Measurements from ENCODE around the gene CCND2. TPM values are rescaled to one million over a fixed set of nuclear protein-coding genes. Genes with fewer than 3 reads are reported as not detected.

CCND2 gene
- total and polyA plus RNA-seq, 2 experiments from 2014 or later = 75.6 to 224 TPM

DNA sequence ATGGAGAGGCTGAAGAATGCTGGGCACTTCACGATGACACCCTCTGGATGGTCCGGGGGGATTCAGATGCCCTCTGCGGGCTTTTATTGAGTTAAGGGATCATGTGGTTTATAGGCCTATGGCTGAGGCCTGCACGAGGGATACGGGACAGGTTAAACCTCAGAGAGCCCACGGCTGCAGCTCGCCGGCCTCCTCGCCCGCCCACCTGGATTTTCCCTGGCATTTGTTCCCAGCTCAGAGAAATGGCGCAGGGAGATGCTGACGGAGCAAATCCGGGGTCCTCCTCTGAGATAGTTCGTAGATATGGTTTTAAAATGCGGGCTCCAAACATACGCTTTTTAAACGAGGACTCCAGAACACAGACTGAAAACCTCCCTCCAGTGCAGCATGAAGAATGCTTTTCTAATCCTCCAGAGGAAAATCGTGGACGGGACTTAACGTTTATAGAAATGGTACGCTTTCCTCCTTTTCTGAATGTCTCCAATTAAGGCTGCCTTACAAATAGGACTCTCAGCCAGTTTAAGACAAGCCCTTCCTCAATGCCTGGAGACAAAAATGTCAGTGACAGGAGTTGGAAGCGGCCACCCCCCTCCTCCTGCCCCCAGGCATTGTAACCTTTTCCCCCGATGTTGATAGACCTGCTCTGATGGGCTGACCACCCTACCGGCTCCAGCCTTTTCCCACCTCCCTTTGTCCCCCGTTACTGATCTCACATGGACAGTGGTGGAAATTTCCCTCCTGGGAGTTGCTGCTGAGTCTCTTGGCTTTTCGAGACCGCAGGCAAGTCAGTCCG lies 16.6 kb downstream of the CCND2 start:
- ATAC-seq (no peak), DNase-seq (ENCODE audit: low spot score) (no peak)
- Mint-ChIP-seq H3K4me3 (no peak overlapping the region), H3K27me3 (ENCODE audit: insufficient read depth, low read depth, poor library complexity) (peaks cover 17% of the 10 kb centered on the region), H3K9me3 (no peaks in the 10 kb centered on the region; the same call in 2 of the 3 replicates), H3K27ac (no peak overlapping the region), H3K4me1 (peaks cover 72% of the 10 kb centered on the region), H3K36me3 (ENCODE audit: low read depth) (peaks cover 99% of the 10 kb centered on the region)
- Histone ChIP-seq H3K4me3 (no peak overlapping the region), H2AFZ (no peak overlapping the region), H3K36me3 (ENCODE audit: insufficient read depth) (peaks cover 83% of the 10 kb centered on the region), H3K4me2 (no peak overlapping the region), H3K27me3 (ENCODE audit: insufficient read depth) (no peaks in the 10 kb centered on the region), H4K20me1 (replicated peaks; ENCODE audit: insufficient read depth) (peaks cover 81% of the 10 kb centered on the region), H3K9me2 (ENCODE audit: insufficient read depth) (no peaks in the 10 kb centered on the region), H3K79me2 (replicated peaks; ENCODE audit: insufficient read depth) (peaks cover 98% of the 10 kb centered on the region), H3K27ac (ENCODE audit: low read depth) (peak overlapping the region; percentile 50; the same call in 1 of the 2 replicates), H3K4me1 (ENCODE audit: insufficient read depth) (peaks cover 4% of the 10 kb centered on the region), H3F3A (replicated peaks; ENCODE audit: low read depth) (peaks cover 29% of the 10 kb centered on the region; the same call in 1 of the 2 replicates)
- TF ChIP-seq EZH2 (IDR thresholded peaks at IDR 0.05; ENCODE audit: low read depth, unreplicated experiment) (no peak), EZH2phosphoT487 (IDR thresholded peaks at IDR 0.05; ENCODE audit: unreplicated experiment) (no peak), ZNF114 (CRISPR knock-in tag; IDR thresholded peaks at IDR 0.05) (no peak), STAT1 (IDR thresholded peaks at IDR 0.05; ENCODE audit: unreplicated experiment) (no peak)

DNA sequence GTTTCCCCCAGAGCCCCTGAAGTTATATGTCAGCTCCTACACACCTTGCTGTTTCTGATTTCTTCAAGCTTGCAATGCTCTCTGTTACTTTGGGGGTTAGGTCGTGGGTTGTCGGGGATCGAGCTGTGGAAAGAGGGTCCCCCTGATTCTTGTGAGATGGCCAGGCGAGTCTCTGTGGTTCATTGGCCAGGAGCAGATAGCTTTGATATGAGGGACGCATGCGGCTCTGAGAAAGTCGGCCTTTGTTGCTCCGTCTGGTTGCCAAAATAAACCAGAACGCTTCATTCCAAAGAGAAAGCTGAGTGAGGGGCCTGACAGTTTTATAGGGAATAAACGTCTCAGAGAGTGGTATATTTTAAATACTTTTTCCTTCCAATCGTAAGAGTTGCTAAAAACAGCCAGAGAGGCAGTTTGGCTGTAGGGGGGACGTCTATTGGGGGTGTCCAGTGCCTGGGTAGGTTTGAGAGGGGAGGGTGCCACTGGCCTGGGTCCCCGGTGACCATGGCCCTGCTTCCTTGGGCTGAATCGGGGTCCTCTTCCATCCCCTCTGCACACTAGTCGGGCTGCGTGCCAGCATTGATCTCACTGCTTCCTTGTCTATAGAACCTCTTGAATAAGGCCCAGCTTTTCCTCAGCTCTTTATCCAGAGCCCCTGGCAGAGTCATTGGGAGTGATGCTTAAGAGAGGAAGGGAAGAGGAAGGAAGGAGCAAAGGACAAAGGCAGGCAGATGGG lies 18.9 kb downstream of the CCND2 start:
- Mint-ChIP-seq H3K4me1 (peaks cover 52% of the 10 kb centered on the region), H3K9me3 (no peaks in the 10 kb centered on the region; the same call in 2 of the 3 replicates), H3K36me3 (ENCODE audit: low read depth) (peaks cover 99% of the 10 kb centered on the region), H3K4me3 (no peak overlapping the region), H3K27ac (no peak overlapping the region; the same call in 1 of the 2 replicates), H3K27me3 (ENCODE audit: insufficient read depth, low read depth, poor library complexity) (peaks cover 18% of the 10 kb centered on the region)
- Histone ChIP-seq H2AFZ (no peak overlapping the region), H3K9me2 (ENCODE audit: insufficient read depth) (no peaks in the 10 kb centered on the region), H3K27ac (ENCODE audit: low read depth) (0 out of 2 replicates have a peak overlapping the region, but pooled peaks have one; percentile 16), H3K27me3 (ENCODE audit: insufficient read depth) (no peaks in the 10 kb centered on the region), H3K36me3 (ENCODE audit: insufficient read depth) (peaks cover 77% of the 10 kb centered on the region), H3K4me2 (no peak overlapping the region), H3K79me2 (replicated peaks; ENCODE audit: insufficient read depth) (peaks cover 93% of the 10 kb centered on the region), H3K4me1 (ENCODE audit: insufficient read depth) (peaks cover 4% of the 10 kb centered on the region), H4K20me1 (replicated peaks; ENCODE audit: insufficient read depth) (peaks cover 74% of the 10 kb centered on the region), H3K4me3 (no peak overlapping the region), H3F3A (replicated peaks; ENCODE audit: low read depth) (peaks cover 27% of the 10 kb centered on the region; the same call in 1 of the 2 replicates)
- ATAC-seq = no peak
- DNase-seq (ENCODE audit: low spot score) = no peak
- TF ChIP-seq, protein P1, sequence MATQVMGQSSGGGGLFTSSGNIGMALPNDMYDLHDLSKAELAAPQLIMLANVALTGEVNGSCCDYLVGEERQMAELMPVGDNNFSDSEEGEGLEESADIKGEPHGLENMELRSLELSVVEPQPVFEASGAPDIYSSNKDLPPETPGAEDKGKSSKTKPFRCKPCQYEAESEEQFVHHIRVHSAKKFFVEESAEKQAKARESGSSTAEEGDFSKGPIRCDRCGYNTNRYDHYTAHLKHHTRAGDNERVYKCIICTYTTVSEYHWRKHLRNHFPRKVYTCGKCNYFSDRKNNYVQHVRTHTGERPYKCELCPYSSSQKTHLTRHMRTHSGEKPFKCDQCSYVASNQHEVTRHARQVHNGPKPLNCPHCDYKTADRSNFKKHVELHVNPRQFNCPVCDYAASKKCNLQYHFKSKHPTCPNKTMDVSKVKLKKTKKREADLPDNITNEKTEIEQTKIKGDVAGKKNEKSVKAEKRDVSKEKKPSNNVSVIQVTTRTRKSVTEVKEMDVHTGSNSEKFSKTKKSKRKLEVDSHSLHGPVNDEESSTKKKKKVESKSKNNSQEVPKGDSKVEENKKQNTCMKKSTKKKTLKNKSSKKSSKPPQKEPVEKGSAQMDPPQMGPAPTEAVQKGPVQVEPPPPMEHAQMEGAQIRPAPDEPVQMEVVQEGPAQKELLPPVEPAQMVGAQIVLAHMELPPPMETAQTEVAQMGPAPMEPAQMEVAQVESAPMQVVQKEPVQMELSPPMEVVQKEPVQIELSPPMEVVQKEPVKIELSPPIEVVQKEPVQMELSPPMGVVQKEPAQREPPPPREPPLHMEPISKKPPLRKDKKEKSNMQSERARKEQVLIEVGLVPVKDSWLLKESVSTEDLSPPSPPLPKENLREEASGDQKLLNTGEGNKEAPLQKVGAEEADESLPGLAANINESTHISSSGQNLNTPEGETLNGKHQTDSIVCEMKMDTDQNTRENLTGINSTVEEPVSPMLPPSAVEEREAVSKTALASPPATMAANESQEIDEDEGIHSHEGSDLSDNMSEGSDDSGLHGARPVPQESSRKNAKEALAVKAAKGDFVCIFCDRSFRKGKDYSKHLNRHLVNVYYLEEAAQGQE (IDR thresholded peaks at IDR 0.05; ENCODE audit: unreplicated experiment) = no peak
- TF ChIP-seq, protein P2, sequence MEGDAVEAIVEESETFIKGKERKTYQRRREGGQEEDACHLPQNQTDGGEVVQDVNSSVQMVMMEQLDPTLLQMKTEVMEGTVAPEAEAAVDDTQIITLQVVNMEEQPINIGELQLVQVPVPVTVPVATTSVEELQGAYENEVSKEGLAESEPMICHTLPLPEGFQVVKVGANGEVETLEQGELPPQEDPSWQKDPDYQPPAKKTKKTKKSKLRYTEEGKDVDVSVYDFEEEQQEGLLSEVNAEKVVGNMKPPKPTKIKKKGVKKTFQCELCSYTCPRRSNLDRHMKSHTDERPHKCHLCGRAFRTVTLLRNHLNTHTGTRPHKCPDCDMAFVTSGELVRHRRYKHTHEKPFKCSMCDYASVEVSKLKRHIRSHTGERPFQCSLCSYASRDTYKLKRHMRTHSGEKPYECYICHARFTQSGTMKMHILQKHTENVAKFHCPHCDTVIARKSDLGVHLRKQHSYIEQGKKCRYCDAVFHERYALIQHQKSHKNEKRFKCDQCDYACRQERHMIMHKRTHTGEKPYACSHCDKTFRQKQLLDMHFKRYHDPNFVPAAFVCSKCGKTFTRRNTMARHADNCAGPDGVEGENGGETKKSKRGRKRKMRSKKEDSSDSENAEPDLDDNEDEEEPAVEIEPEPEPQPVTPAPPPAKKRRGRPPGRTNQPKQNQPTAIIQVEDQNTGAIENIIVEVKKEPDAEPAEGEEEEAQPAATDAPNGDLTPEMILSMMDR (conservative IDR thresholded peaks at IDR 0.05; ENCODE audit: low read depth in 2 of 2) = no peak
- TF ChIP-seq, protein P3, sequence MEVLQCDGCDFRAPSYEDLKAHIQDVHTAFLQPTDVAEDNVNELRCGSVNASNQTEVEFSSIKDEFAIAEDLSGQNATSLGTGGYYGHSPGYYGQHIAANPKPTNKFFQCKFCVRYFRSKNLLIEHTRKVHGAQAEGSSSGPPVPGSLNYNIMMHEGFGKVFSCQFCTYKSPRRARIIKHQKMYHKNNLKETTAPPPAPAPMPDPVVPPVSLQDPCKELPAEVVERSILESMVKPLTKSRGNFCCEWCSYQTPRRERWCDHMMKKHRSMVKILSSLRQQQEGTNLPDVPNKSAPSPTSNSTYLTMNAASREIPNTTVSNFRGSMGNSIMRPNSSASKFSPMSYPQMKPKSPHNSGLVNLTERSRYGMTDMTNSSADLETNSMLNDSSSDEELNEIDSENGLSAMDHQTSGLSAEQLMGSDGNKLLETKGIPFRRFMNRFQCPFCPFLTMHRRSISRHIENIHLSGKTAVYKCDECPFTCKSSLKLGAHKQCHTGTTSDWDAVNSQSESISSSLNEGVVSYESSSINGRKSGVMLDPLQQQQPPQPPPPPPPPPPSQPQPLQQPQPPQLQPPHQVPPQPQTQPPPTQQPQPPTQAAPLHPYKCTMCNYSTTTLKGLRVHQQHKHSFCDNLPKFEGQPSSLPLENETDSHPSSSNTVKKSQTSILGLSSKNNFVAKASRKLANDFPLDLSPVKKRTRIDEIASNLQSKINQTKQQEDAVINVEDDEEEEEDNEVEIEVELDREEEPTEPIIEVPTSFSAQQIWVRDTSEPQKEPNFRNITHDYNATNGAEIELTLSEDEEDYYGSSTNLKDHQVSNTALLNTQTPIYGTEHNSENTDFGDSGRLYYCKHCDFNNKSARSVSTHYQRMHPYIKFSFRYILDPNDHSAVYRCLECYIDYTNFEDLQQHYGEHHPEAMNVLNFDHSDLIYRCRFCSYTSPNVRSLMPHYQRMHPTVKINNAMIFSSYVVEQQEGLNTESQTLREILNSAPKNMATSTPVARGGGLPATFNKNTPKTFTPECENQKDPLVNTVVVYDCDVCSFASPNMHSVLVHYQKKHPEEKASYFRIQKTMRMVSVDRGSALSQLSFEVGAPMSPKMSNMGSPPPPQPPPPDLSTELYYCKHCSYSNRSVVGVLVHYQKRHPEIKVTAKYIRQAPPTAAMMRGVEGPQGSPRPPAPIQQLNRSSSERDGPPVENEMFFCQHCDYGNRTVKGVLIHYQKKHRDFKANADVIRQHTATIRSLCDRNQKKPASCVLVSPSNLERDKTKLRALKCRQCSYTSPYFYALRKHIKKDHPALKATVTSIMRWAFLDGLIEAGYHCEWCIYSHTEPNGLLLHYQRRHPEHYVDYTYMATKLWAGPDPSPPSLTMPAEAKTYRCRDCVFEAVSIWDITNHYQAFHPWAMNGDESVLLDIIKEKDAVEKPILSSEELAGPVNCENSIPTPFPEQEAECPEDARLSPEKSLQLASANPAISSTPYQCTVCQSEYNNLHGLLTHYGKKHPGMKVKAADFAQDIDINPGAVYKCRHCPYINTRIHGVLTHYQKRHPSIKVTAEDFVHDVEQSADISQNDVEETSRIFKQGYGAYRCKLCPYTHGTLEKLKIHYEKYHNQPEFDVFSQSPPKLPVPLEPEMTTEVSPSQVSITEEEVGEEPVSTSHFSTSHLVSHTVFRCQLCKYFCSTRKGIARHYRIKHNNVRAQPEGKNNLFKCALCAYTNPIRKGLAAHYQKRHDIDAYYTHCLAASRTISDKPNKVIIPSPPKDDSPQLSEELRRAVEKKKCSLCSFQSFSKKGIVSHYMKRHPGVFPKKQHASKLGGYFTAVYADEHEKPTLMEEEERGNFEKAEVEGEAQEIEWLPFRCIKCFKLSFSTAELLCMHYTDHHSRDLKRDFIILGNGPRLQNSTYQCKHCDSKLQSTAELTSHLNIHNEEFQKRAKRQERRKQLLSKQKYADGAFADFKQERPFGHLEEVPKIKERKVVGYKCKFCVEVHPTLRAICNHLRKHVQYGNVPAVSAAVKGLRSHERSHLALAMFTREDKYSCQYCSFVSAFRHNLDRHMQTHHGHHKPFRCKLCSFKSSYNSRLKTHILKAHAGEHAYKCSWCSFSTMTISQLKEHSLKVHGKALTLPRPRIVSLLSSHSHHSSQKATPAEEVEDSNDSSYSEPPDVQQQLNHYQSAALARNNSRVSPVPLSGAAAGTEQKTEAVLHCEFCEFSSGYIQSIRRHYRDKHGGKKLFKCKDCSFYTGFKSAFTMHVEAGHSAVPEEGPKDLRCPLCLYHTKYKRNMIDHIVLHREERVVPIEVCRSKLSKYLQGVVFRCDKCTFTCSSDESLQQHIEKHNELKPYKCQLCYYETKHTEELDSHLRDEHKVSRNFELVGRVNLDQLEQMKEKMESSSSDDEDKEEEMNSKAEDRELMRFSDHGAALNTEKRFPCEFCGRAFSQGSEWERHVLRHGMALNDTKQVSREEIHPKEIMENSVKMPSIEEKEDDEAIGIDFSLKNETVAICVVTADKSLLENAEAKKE (CRISPR knock-in tag; IDR thresholded peaks at IDR 0.05) = no peak
